K562 (cell line): Measurements from ENCODE around the gene SAMD14. TPM values are rescaled to one million over a fixed set of nuclear protein-coding genes. Genes with fewer than 3 reads are reported as not detected.

Experiments
- ATAC-seq: fragments of 200-7000 bp; cut with Tn5 transposase; 3 replicates; pipeline ENCODE4 v1.9.1; 2020; ENCODE audit warnings: moderate library complexity
- BruUV-seq: library from RNA; stranded (reverse); fragments of 400-500 nt; replicated peaks from 2 replicates; lab custom pipeline; 2021; lab: Mats Ljungman, UMichigan
- CTCF ChIA-PET: fragments of 300-600 bp; formaldehyde crosslinking; extraction: SDS; loops from one replicate; lab custom pipeline; 2021; ENCODE audit warnings: low intra/inter-chr PET ratio; lab: Yijun Ruan, JAX
- POLR2A ChIA-PET: fragments of 300-600, 350-650 bp; sonication (Branson Sonifier 250); formaldehyde crosslinking; extraction: SDS; loops from one replicate; lab custom pipeline; 2021; ENCODE audit warnings: antibody characterized with exemption, inconsistent platforms; lab: Yijun Ruan, JAX
- DNase-seq, 4 experiments: peaks; one replicate each; pipeline versions ENCODE4 v3.0.0 to v3.0.0-alpha.2; 2011 to 2018; ENCODE audit warnings: low spot score in 3 of 4, mixed read lengths in 3 of 4; ENCODE audit errors: extremely low read depth in 1 of 4
- FAIRE-seq: peaks from 2 replicates; lab custom pipeline; 2011; peaks lifted over from hg19 to GRCh38; lab: Jason Lieb, UNC
- H2AFZ ChIP-seq: 2 replicates; pipeline ENCODE4 v1.6.0; 2011; ENCODE audit warnings: low read depth, low read length, control low read depth, inconsistent platforms
- H3K27ac ChIP-seq: fragments of 200-600 bp; 3 replicates; pipeline ENCODE4 v1.8.0; 2011; ENCODE audit warnings: low read depth, mild to moderate bottlenecking, control low read depth, inconsistent platforms, low read length, moderate library complexity, mixed read lengths; ENCODE audit errors: extremely low read depth
- H3K27me3 ChIP-seq, 2 experiments: fragments of 300-600 bp in 1 of 2; 2 replicates in 1 of 2; 3 replicates in 1 of 2; pipeline versions ENCODE4 v1.6.0 to v1.8.0; 2011; ENCODE audit warnings: inconsistent platforms in 2 of 2, low read length in 2 of 2, mild to moderate bottlenecking in 1 of 2, mixed read lengths in 1 of 2, moderate library complexity in 1 of 2; ENCODE audit not compliant: control insufficient read depth in 2 of 2, insufficient read depth in 2 of 2
- H3K36me3 ChIP-seq: fragments of 300-600 bp; 3 replicates; pipeline ENCODE4 v1.8.0; 2011; ENCODE audit warnings: mild to moderate bottlenecking, low read length, inconsistent platforms; ENCODE audit not compliant: control insufficient read depth, insufficient read depth
- H3K4me1 ChIP-seq, 2 experiments: fragments of 200-600 bp in 1 of 2; replicated peaks in 1 of 2; 2 replicates in 1 of 2; 3 replicates in 1 of 2; pipeline versions ENCODE4 v1.5.1 to v1.8.0; 2011; ENCODE audit warnings: inconsistent platforms in 2 of 2, low read length in 2 of 2, mild to moderate bottlenecking in 1 of 2, mixed read lengths in 1 of 2, moderate library complexity in 1 of 2; ENCODE audit not compliant: control insufficient read depth in 2 of 2, insufficient read depth in 2 of 2
- H3K4me2 ChIP-seq: 2 replicates; pipeline ENCODE4 v1.6.1; 2011; ENCODE audit warnings: low read length, control low read depth, inconsistent platforms, mixed read lengths; ENCODE audit not compliant: insufficient read depth
- H3K4me3 ChIP-seq: fragments of 200-600 bp; sonication (generic), shearing (Covaris generic); 2 replicates; pipeline ENCODE4 v1.5.1; 2016; ENCODE audit warnings: control low read depth, inconsistent platforms
- H3K79me2 ChIP-seq: fragments of 200-600 bp; 3 replicates; pipeline ENCODE4 v1.8.0; 2011; ENCODE audit warnings: low read length, inconsistent platforms; ENCODE audit not compliant: control insufficient read depth, insufficient read depth
- H3K9ac ChIP-seq, 2 experiments: 2 replicates each; pipeline versions ENCODE4 v1.6.0 to v1.6.1; 2011; ENCODE audit warnings: low read depth in 2 of 2, low read length in 2 of 2, control low read depth in 1 of 2, inconsistent platforms in 1 of 2, mild to moderate bottlenecking in 1 of 2, mixed read lengths in 1 of 2; ENCODE audit not compliant: insufficient read depth in 1 of 2
- H3K9me1 ChIP-seq: one replicate; pipeline ENCODE4 v1.6.0; 2011; ENCODE audit warnings: inconsistent platforms, mild to moderate bottlenecking, low read length, moderate library complexity; ENCODE audit not compliant: control insufficient read depth, insufficient read depth
- H3K9me3 ChIP-seq: replicated peaks from 2 replicates; pipeline ENCODE4 v1.5.1; 2011; ENCODE audit warnings: low read depth, low read length, inconsistent platforms; ENCODE audit not compliant: control insufficient read depth, insufficient read depth
- H4K20me1 ChIP-seq: replicated peaks from 2 replicates; pipeline ENCODE4 v1.6.1; 2011; ENCODE audit warnings: low read length, inconsistent platforms, mixed read lengths; ENCODE audit not compliant: control insufficient read depth, insufficient read depth
- IFI16 ChIP-seq: fragments of 250-450 bp; sonication (Bioruptor Pico); IDR thresholded peaks from 2 replicates; pipeline ENCODE4 v2.1.2; 2022; ENCODE audit warnings: mild to moderate bottlenecking, inconsistent platforms
- MAFK ChIP-seq: IDR thresholded peaks from 2 replicates; pipeline ENCODE4 v1.6.1; 2011; ENCODE audit warnings: low read length, improper control_type of control experiment
- NR4A1 ChIP-seq, 2 experiments: fragments of 250-450 bp in 1 of 2; fragments of 450-650 bp in 1 of 2; sonication (Bioruptor Pico) in 1 of 2; IDR thresholded peaks; 2 replicates each; pipeline versions ENCODE4 v1.4.0 to v1.6.1; 2016 to 2020; ENCODE audit warnings: mild to moderate bottlenecking in 2 of 2, missing compliant biosample characterization in 1 of 2, missing genetic modification characterization in 1 of 2, moderate library complexity in 1 of 2
- TEAD4 ChIP-seq, 2 experiments: sonication (generic) in 1 of 2; formaldehyde crosslinking in 1 of 2; IDR thresholded peaks; 2 replicates each; pipeline versions ENCODE4 v1.6.1 to v1.8.0; 2012 to 2022; ENCODE audit warnings: borderline replicate concordance in 1 of 2, inconsistent platforms in 1 of 2, low read length in 1 of 2, mild to moderate bottlenecking in 1 of 2, missing genetic modification reagents in 1 of 2
- ZC3H4 ChIP-seq: sonication (generic); formaldehyde crosslinking; IDR thresholded peaks from 2 replicates; pipeline ENCODE4 v1.9.0; 2021; ENCODE audit warnings: missing genetic modification reagents, borderline replicate concordance
- ZNF41 ChIP-seq: fragments of 250-450 bp; sonication (Bioruptor Pico); conservative IDR thresholded peaks from 2 replicates; pipeline ENCODE4 v1.4.0; 2020; ENCODE audit warnings: mild to moderate bottlenecking
- WGBS: fragments of 100-300 bp; shearing (Covaris generic); methylation state at CpG from one replicate; pipeline ENCODE4 v1.1.6; 2016; ENCODE audit warnings: low coverage, mixed read lengths; ENCODE audit not compliant: insufficient coverage; ENCODE audit errors: missing lambda C conversion rate; 5-methylcytosine and 5-hydroxymethylcytosine counted together
- in situ Hi-C: fragments of 300-500 bp; cut with MboI; formaldehyde crosslinking; loops from 4 replicates; pipeline ENCODE4 v1.15.0; 2018; ENCODE audit warnings: inconsistent platforms, mixed read lengths
- intact Hi-C: fragments of 100-400 bp; cut with micrococcal nuclease; formaldehyde crosslinking; loops from 2 replicates; pipeline ENCODE4 v1.14.2; 2022
- polyA plus RNA-seq, 8 experiments: library from polyadenylated mRNA; depleted of rRNA in 4 of 8; stranded (reverse) in 5 of 8; unstranded in 3 of 8; fragments of >200 nt; fragmentation: Nextera tagmentation in 2 of 8; fragmentation: Illumina TruSeq in 1 of 8; extraction: Ambion mirVana in 2 of 8; extraction: Trizol in 1 of 8; gene quantifications; 2 replicates each; pipeline versions ENCODE4 v1.2.1 to v1.2.3, GENCODE V29; 2011 to 2014; ENCODE audit warnings: inconsistent platforms in 1 of 8, missing spikeins in 1 of 8
- total RNA-seq, 7 experiments: library from RNA; depleted of rRNA in 6 of 7; stranded (reverse); fragments of >200 nt in 6 of 7; fragmentation: Illumina TruSeq in 2 of 7; extraction: Trizol in 2 of 7; gene quantifications; 2 replicates each; pipeline versions ENCODE4 v1.2.1 to v1.2.3, GENCODE V29; 2011 to 2021; ENCODE audit warnings: low replicate concordance in 1 of 7
- TF ChIP-seq, protein P1 (sequence below), 2 experiments: fragments of 150-350 bp in 1 of 2; IDR thresholded peaks; 2 replicates each; pipeline ENCODE4 v1.6.1; 2012 to 2016; ENCODE audit warnings: low read depth in 2 of 2, low read length in 2 of 2, mild to moderate bottlenecking in 1 of 2, moderate library complexity in 1 of 2
- TF ChIP-seq, protein P2 (sequence below), 2 experiments: fragments of 450-650 bp in 1 of 2; IDR thresholded peaks; 2 replicates each; pipeline ENCODE4 v1.6.1; 2011 to 2017; ENCODE audit warnings: low read depth in 2 of 2, antibody characterized with exemption in 1 of 2, borderline replicate concordance in 1 of 2, low read length in 1 of 2, mild to moderate bottlenecking in 1 of 2, mixed read lengths in 1 of 2; ENCODE audit not compliant: control insufficient read depth in 1 of 2
- TF ChIP-seq, protein P3 (sequence below): fragments of 250-450 bp; sonication (Bioruptor Pico); IDR thresholded peaks from 2 replicates; pipeline ENCODE4 v1.5.0; 2021

Gene SAMD14
- total and polyA plus RNA-seq, 9 of the 15 experiments (the other 6 are each of a cell fraction or from before 2014, with no cell fraction given), result 0.04 to 0.07 TPM; not detected in 7

DNA sequence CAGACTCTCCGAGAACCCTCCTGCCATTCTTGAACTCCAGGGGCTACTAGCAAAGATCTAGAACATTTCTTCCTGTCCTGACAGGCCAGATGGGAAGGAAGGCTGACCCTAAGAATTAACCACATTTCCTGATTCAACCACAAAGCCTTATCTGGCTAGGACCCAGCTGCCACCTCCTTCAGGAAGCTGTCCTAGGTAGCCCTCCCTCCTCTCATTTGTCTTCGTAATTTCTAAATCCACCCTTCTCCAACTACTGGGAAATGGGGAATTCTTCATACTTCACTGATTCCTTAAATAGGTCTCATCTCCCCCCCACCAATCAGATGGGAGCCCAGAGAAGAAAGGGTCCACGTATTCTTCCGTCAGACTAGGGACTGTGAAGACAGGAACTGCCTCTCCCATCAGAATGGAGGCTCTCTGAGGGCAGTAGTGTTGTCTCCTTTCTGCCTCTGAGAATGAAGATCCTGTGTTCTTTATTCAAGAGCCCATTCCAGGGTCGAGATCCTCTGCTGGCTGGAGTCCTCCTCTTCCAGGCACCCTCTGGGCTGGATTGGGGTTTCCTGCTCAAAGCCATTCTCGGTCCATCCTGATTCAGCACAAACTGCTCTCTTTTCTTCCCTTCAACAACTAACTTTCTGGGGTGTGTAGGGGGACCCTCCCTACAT is 2.1 kb downstream of the SAMD14 start:
- Histone ChIP-seq H3K27me3 (peaks cover 7 to 29% of the 10 kb centered on the region in 2 experiments; a peak in 3 of 5 replicates), H2AFZ (no peak overlapping the region), H3K9me3 (peaks cover 4% of the 10 kb centered on the region; the same call in 1 of the 2 replicates), H3K9ac (no peak overlapping the region), H3K4me3 (no peak overlapping the region), H3K27ac (no peak overlapping the region), H3K36me3 (no peaks in the 10 kb centered on the region), H3K9me1 (no peaks in the 10 kb centered on the region), H4K20me1 (peaks cover 8% of the 10 kb centered on the region; the same call in 1 of the 2 replicates), H3K4me1 (peaks cover 8 to 18% of the 10 kb centered on the region in 2 experiments), H3K79me2 (no peaks in the 10 kb centered on the region), H3K4me2 (no peak overlapping the region)
- ATAC-seq, result peak; percentile 57; the same call in 1 of the 3 replicates
- no TSS peak for BruUV-seq
- DNase-seq, result peak in 1 of 4 experiments; percentile 49
- WGBS, result 23% methylated on average over 5 of the region's 6 CpGs
- ChIA-PET POLR2A (interaction anchor here (0.5 to 2.3 kb wide), 4 partner anchors 9 to 19 kb away, joined by 3 to 9 read pairs (median 6); no protein-coding TSS in a partner anchor), CTCF (no interaction called here)
- in situ Hi-C loops (no loop called here), intact Hi-C loops (no loop called here)
- peak; percentile 89 for FAIRE-seq
- no peak for TF ChIP-seq ZC3H4
- no peak for TF ChIP-seq NR4A1 (CRISPR knock-in tag; IDR thresholded peaks at IDR 0.05)
- no peak for TF ChIP-seq NR4A1 (tag; IDR thresholded peaks at IDR 0.05)
- TF ChIP-seq, protein P1, sequence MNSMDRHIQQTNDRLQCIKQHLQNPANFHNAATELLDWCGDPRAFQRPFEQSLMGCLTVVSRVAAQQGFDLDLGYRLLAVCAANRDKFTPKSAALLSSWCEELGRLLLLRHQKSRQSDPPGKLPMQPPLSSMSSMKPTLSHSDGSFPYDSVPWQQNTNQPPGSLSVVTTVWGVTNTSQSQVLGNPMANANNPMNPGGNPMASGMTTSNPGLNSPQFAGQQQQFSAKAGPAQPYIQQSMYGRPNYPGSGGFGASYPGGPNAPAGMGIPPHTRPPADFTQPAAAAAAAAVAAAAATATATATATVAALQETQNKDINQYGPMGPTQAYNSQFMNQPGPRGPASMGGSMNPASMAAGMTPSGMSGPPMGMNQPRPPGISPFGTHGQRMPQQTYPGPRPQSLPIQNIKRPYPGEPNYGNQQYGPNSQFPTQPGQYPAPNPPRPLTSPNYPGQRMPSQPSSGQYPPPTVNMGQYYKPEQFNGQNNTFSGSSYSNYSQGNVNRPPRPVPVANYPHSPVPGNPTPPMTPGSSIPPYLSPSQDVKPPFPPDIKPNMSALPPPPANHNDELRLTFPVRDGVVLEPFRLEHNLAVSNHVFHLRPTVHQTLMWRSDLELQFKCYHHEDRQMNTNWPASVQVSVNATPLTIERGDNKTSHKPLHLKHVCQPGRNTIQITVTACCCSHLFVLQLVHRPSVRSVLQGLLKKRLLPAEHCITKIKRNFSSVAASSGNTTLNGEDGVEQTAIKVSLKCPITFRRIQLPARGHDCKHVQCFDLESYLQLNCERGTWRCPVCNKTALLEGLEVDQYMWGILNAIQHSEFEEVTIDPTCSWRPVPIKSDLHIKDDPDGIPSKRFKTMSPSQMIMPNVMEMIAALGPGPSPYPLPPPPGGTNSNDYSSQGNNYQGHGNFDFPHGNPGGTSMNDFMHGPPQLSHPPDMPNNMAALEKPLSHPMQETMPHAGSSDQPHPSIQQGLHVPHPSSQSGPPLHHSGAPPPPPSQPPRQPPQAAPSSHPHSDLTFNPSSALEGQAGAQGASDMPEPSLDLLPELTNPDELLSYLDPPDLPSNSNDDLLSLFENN (IDR thresholded peaks at IDR 0.05; ENCODE audit: low read depth in 2 of 2, low read length in 2 of 2), result no peak
- no peak for TF ChIP-seq IFI16 (CRISPR knock-in tag)
- no peak for TF ChIP-seq ZNF41 (CRISPR knock-in tag)
- TF ChIP-seq TEAD4 (IDR thresholded peaks at IDR 0.05; ENCODE audit: low read length), result 0 out of 2 replicates have a peak, but pooled peaks have one; percentile 25
- no peak for TF ChIP-seq TEAD4 (CRISPR knock-in tag; IDR thresholded peaks at IDR 0.05; ENCODE audit: borderline replicate concordance)
- no peak for TF ChIP-seq MAFK
- TF ChIP-seq, protein P2, sequence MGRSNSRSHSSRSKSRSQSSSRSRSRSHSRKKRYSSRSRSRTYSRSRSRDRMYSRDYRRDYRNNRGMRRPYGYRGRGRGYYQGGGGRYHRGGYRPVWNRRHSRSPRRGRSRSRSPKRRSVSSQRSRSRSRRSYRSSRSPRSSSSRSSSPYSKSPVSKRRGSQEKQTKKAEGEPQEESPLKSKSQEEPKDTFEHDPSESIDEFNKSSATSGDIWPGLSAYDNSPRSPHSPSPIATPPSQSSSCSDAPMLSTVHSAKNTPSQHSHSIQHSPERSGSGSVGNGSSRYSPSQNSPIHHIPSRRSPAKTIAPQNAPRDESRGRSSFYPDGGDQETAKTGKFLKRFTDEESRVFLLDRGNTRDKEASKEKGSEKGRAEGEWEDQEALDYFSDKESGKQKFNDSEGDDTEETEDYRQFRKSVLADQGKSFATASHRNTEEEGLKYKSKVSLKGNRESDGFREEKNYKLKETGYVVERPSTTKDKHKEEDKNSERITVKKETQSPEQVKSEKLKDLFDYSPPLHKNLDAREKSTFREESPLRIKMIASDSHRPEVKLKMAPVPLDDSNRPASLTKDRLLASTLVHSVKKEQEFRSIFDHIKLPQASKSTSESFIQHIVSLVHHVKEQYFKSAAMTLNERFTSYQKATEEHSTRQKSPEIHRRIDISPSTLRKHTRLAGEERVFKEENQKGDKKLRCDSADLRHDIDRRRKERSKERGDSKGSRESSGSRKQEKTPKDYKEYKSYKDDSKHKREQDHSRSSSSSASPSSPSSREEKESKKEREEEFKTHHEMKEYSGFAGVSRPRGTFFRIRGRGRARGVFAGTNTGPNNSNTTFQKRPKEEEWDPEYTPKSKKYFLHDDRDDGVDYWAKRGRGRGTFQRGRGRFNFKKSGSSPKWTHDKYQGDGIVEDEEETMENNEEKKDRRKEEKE (IDR thresholded peaks at IDR 0.05; ENCODE audit: borderline replicate concordance in 1 of 2, control insufficient read depth in 1 of 2, low read depth in 2 of 2, low read length in 1 of 2), result no peak
- TF ChIP-seq, protein P3, sequence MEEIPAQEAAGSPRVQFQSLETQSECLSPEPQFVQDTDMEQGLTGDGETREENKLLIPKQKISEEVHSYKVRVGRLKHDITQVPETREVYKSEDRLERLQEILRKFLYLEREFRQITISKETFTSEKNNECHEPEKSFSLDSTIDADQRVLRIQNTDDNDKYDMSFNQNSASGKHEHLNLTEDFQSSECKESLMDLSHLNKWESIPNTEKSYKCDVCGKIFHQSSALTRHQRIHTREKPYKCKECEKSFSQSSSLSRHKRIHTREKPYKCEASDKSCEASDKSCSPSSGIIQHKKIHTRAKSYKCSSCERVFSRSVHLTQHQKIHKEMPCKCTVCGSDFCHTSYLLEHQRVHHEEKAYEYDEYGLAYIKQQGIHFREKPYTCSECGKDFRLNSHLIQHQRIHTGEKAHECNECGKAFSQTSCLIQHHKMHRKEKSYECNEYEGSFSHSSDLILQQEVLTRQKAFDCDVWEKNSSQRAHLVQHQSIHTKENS (CRISPR knock-in tag), result no peak
